Endothelial cell of umbilical vein (primary cell): ENCODE results near the gene TXNRD1. TPM values are rescaled to one million over a fixed set of nuclear protein-coding genes. Genes with fewer than 3 reads are reported as not detected.
"Not testable (repeated sequence)": the region's sequence is repeated elsewhere in the genome, so short reads cannot be mapped to it uniquely, and the experiment has no call there.

ENCODE experiments used
- BruUV-seq: library from RNA; stranded (reverse); fragments of 400-500 nt; replicated peaks from 2 replicates; lab custom pipeline; 2021; lab: Mats Ljungman, UMichigan
- CTCF ChIA-PET: fragments of 300-600, 350-600 bp; sonication (Branson Sonifier 250); formaldehyde crosslinking; loops from one replicate; lab custom pipeline; 2021; ENCODE audit warnings: antibody characterized with exemption, inconsistent platforms; lab: Charles Lee
- POLR2A ChIA-PET: fragments of 300-600, 350-600 bp; sonication (Branson Sonifier 250); formaldehyde crosslinking; loops from one replicate; lab custom pipeline; 2021; ENCODE audit warnings: antibody characterized with exemption, inconsistent platforms; lab: Charles Lee
- DNase-seq: peaks from one replicate; pipeline ENCODE4 v3.0.0-alpha.2; 2011; ENCODE audit warnings: low read depth, low spot score
- FAIRE-seq: peaks from 2 replicates; lab custom pipeline; 2011; peaks lifted over from hg19 to GRCh38; lab: Jason Lieb, UNC
- H2AFZ ChIP-seq: 2 replicates; pipeline ENCODE4 v1.6.0; 2012; ENCODE audit warnings: low read depth, low read length, control low read depth, inconsistent platforms
- H3K27ac ChIP-seq: 2 replicates; pipeline ENCODE4 v1.5.1; 2011; ENCODE audit warnings: low read depth, mild to moderate bottlenecking, control low read depth, low read length, moderate library complexity; ENCODE audit not compliant: insufficient read depth
- H3K27me3 ChIP-seq, 2 experiments: 2 replicates each; pipeline versions ENCODE4 v1.6.0 to v1.6.1; 2011; ENCODE audit warnings: low read length in 2 of 2, mixed read lengths in 1 of 2; ENCODE audit not compliant: control insufficient read depth in 2 of 2, insufficient read depth in 2 of 2
- H3K36me3 ChIP-seq, 2 experiments: 2 replicates in 1 of 2; 3 replicates in 1 of 2; pipeline ENCODE4 v1.5.1; 2011; ENCODE audit warnings: low read length in 2 of 2, mild to moderate bottlenecking in 1 of 2, moderate library complexity in 1 of 2; ENCODE audit not compliant: control insufficient read depth in 2 of 2, insufficient read depth in 2 of 2; ENCODE audit errors: extremely low read depth in 1 of 2
- H3K4me1 ChIP-seq: 3 replicates; pipeline ENCODE4 v1.5.1; 2011; ENCODE audit warnings: mild to moderate bottlenecking, low read length; ENCODE audit not compliant: control insufficient read depth, insufficient read depth; ENCODE audit errors: extremely low read depth
- H3K4me2 ChIP-seq: 2 replicates; pipeline ENCODE4 v1.6.1; 2011; ENCODE audit warnings: low read length, control low read depth, mixed read lengths; ENCODE audit not compliant: insufficient read depth
- H3K4me3 ChIP-seq, 3 experiments: fragments of 200-600 bp in 1 of 3; sonication (generic), shearing (Covaris generic) in 1 of 3; replicated peaks in 1 of 3; 2 replicates each; pipeline ENCODE4 v1.5.1; 2011 to 2016; ENCODE audit warnings: control low read depth in 3 of 3, low read length in 3 of 3, mild to moderate bottlenecking in 2 of 3, inconsistent platforms in 1 of 3, low read depth in 1 of 3, moderate library complexity in 1 of 3; ENCODE audit not compliant: insufficient read depth in 1 of 3
- H3K79me2 ChIP-seq: 2 replicates; pipeline ENCODE4 v1.6.0; 2012; ENCODE audit warnings: low read length, inconsistent platforms; ENCODE audit not compliant: control insufficient read depth, insufficient read depth
- H3K9ac ChIP-seq: replicated peaks from 2 replicates; pipeline ENCODE3; 2011; ENCODE audit warnings: low read length, control low read depth; ENCODE audit not compliant: insufficient read depth; ENCODE audit errors: extremely low read depth
- H3K9me1 ChIP-seq: replicated peaks from 3 replicates; pipeline ENCODE4 v1.6.0; 2011; ENCODE audit warnings: mild to moderate bottlenecking, low read length; ENCODE audit not compliant: control insufficient read depth, insufficient read depth; ENCODE audit errors: extremely low read depth
- H3K9me3 ChIP-seq: replicated peaks from 2 replicates; pipeline ENCODE4 v1.5.1; 2012; ENCODE audit warnings: low read length, inconsistent platforms; ENCODE audit not compliant: control insufficient read depth, insufficient read depth
- H4K20me1 ChIP-seq: replicated peaks from 2 replicates; pipeline ENCODE3; 2011; ENCODE audit warnings: mild to moderate bottlenecking, low read length; ENCODE audit not compliant: control insufficient read depth, insufficient read depth; ENCODE audit errors: extremely low read depth
- FOS ChIP-seq: IDR thresholded peaks from 2 replicates; pipeline ENCODE4 v1.6.1; 2011; ENCODE audit warnings: mild to moderate bottlenecking, low read length, moderate library complexity, borderline replicate concordance; ENCODE audit not compliant: insufficient read depth
- GATA2 ChIP-seq: IDR thresholded peaks from 2 replicates; pipeline ENCODE4 v1.7.0; 2011; ENCODE audit warnings: low read depth, mild to moderate bottlenecking, moderate library complexity, mixed read lengths, low read length; ENCODE audit not compliant: insufficient read length, insufficient read depth
- MYC ChIP-seq: IDR thresholded peaks from one replicate; pipeline ENCODE4 v1.6.1; 2011; ENCODE audit warnings: mild to moderate bottlenecking, low read depth, low read length
- POLR2A ChIP-seq: IDR thresholded peaks from 2 replicates; pipeline ENCODE4 v1.6.1; 2012; ENCODE audit warnings: low read depth, mild to moderate bottlenecking, control low read depth, low read length
- POLR2AphosphoS5 ChIP-seq: IDR thresholded peaks from 2 replicates; pipeline ENCODE4 v1.6.1; 2012; ENCODE audit warnings: low read depth, mild to moderate bottlenecking, control low read depth, low read length, moderate library complexity; ENCODE audit not compliant: insufficient read depth
- dilution Hi-C: fragments of 300-500 bp; cut with MboI; formaldehyde crosslinking; loops from one replicate; pipeline ENCODE4 v1.15.0; 2019; ENCODE audit warnings: low sequenced_read_pairs; ENCODE audit not compliant: extremely low pct_ligation_motif_present
- intact Hi-C: fragments of 100-400 bp; cut with micrococcal nuclease; formaldehyde crosslinking; loops from one replicate; pipeline ENCODE4 v1.10.0; 2022
- polyA plus RNA-seq, 4 experiments: library from polyadenylated mRNA; depleted of rRNA in 3 of 4; stranded (reverse) in 3 of 4; unstranded in 1 of 4; fragments of >200 nt; gene quantifications; 2 replicates each; pipeline versions ENCODE4 v1.2.1 to v1.2.3, GENCODE V29; 2011 to 2012; ENCODE audit warnings: missing spikeins in 1 of 4
- total RNA-seq: library from RNA; stranded (reverse); gene quantifications from 2 replicates; pipeline ENCODE4 v1.2.3, GENCODE V29; 2021
- TF ChIP-seq, protein P1 (sequence below): IDR thresholded peaks from 2 replicates; pipeline ENCODE4 v1.6.1; 2011; ENCODE audit not compliant: insufficient read depth, insufficient read length
- TF ChIP-seq, protein P2 (sequence below), 2 donors: IDR thresholded peaks; 1 replicate in 1 of 2; 2 replicates in 1 of 2; pipeline ENCODE4 v1.5.1; 2011; ENCODE audit warnings: low read length in 2 of 2, mild to moderate bottlenecking in 2 of 2, moderate library complexity in 2 of 2, control low read depth in 1 of 2, inconsistent platforms in 1 of 2, low read depth in 1 of 2; ENCODE audit not compliant: insufficient read depth in 1 of 2; ENCODE audit errors: extremely low read depth in 1 of 2

The TXNRD1 gene
- total and polyA plus RNA-seq, 2 donors (not counting 3 experiments of a cell fraction or from before 2014, with no cell fraction given) = 309 to 566 TPM

DNA sequence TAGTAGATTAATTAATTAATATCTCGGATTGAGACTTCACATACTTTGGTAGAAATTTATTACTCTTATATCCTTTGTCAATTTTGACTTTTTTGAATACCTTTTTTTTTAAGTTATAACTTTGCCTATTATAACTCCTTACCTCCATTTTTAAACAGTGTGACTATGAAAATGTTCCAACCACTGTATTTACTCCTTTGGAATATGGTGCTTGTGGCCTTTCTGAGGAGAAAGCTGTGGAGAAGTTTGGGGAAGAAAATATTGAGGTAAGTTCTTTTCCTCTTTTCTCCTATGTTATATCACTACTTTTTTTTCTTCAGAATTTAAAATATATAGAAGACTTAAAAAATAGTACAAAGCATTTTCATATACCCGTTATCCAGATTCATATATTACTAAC, 115.8 kb downstream of the TXNRD1 start:
- Histone ChIP-seq H3K79me2 (peaks cover 58% of the 10 kb centered on the region), H3K36me3 (peaks cover 22 to 58% of the 10 kb centered on the region in 2 experiments), H3K9ac (no peak overlapping the region), H3K4me1 (no peaks in the 10 kb centered on the region), H3K4me3 (no peak overlapping the region), H3K27me3 (no peaks in the 10 kb centered on the region), H4K20me1 (peaks cover 3% of the 10 kb centered on the region), H3K9me3 (no peaks in the 10 kb centered on the region), H3K9me1 (no peaks in the 10 kb centered on the region), H3K4me2 (no peak overlapping the region), H3K27ac (no peak overlapping the region), H2AFZ (no peak overlapping the region)
- TF ChIP-seq POLR2A = no peak
- TF ChIP-seq, protein P1, sequence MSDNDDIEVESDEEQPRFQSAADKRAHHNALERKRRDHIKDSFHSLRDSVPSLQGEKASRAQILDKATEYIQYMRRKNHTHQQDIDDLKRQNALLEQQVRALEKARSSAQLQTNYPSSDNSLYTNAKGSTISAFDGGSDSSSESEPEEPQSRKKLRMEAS = no peak
- no peak for TF ChIP-seq MYC
- TF ChIP-seq POLR2AphosphoS5 = no peak
- no peak for TF ChIP-seq GATA2
- TF ChIP-seq FOS = no peak
- TF ChIP-seq, protein P2, sequence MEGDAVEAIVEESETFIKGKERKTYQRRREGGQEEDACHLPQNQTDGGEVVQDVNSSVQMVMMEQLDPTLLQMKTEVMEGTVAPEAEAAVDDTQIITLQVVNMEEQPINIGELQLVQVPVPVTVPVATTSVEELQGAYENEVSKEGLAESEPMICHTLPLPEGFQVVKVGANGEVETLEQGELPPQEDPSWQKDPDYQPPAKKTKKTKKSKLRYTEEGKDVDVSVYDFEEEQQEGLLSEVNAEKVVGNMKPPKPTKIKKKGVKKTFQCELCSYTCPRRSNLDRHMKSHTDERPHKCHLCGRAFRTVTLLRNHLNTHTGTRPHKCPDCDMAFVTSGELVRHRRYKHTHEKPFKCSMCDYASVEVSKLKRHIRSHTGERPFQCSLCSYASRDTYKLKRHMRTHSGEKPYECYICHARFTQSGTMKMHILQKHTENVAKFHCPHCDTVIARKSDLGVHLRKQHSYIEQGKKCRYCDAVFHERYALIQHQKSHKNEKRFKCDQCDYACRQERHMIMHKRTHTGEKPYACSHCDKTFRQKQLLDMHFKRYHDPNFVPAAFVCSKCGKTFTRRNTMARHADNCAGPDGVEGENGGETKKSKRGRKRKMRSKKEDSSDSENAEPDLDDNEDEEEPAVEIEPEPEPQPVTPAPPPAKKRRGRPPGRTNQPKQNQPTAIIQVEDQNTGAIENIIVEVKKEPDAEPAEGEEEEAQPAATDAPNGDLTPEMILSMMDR (IDR thresholded peaks at IDR 0.05; ENCODE audit: extremely low read depth in 1 of 2, insufficient read depth in 1 of 2, low read depth in 1 of 2, low read length in 2 of 2) = no peak
- BruUV-seq = no TSS peak
- POLR2A ChIA-PET = no interaction called here
- FAIRE-seq (no peak), DNase-seq (no peak)
- dilution Hi-C loops = no loop called here
- CTCF ChIA-PET = no interaction called here
- intact Hi-C loops = no loop called here

DNA sequence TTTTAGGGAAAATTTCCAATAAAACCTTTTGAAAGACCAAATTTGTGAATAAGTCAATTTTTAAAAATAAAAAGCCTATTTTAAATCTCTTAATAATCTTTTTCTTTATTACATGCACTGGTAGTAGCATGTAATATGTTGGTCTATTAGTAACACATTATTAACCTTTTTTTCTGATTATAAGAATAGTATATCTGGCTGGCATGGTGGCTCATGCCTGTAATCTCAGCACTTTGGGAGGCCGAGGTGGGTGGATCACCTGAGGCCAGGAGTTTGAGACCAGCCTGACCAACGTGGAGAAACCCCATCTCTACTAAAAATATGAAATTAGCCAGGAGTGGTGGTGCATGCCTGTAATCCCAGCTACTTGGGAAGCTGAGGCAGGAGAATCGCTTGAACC, 116.7 kb downstream of the TXNRD1 start:
- H2AFZ ChIP-seq, H3K27ac ChIP-seq, H3K9me1 ChIP-seq, H3K4me1 ChIP-seq, DNase-seq, intact Hi-C loops, BruUV-seq, H3K9ac ChIP-seq, H4K20me1 ChIP-seq, H3K27me3 ChIP-seq, POLR2A ChIA-PET, CTCF ChIA-PET, H3K4me2 ChIP-seq, dilution Hi-C loops, H3K4me3 ChIP-seq, FAIRE-seq, H3K9me3 ChIP-seq: not testable (repeated sequence)
- peaks cover 62% of the 10 kb centered on the region for H3K79me2 ChIP-seq
- H3K36me3 ChIP-seq = peaks cover 21 to 60% of the 10 kb centered on the region in 2 experiments
